ENCODE data around the gene SLC25A39.

SLC25A39 gene

GRCh38 chr17:44284024-44284400 is 40.6 kb downstream of the SLC25A39 start:
- in situ Hi-C loops (cut with HindIII; ENCODE audit: low pct_ligation_motif_present, low sequenced_read_pairs): no loop called here
- no peak for TF ChIP-seq CTCF (IDR thresholded peaks at IDR 0.05; ENCODE audit: low read depth, low read length, missing control alignments)
- H3K27ac ChIP-seq: no peak overlapping the region
- H3K36me3 ChIP-seq (replicated peaks): no peaks in the 10 kb centered on the region
- no peak overlapping the region for H3K4me3 ChIP-seq (ENCODE audit: low read depth, low read length)
- no peaks in the 10 kb centered on the region for H3K27me3 ChIP-seq (replicated peaks)
- DNase-seq: no peak

- Histone ChIP-seq H3K27me3 (replicated peaks) (no peaks in the 10 kb centered on the region), H3K4me3 (ENCODE audit: low read depth, low read length) (no peak overlapping the region), H3K27ac (no peak overlapping the region), H3K36me3 (replicated peaks) (no peaks in the 10 kb centered on the region)
- DNase-seq: no peak
- in situ Hi-C loops (cut with HindIII; ENCODE audit: low pct_ligation_motif_present, low sequenced_read_pairs): no loop called here
- TF ChIP-seq CTCF (IDR thresholded peaks at IDR 0.05; ENCODE audit: low read depth, low read length, missing control alignments): no peak
Measured at GRCh38 chr17:44283344-44284023, 41.1 kb downstream of the SLC25A39 start.

- in situ Hi-C loops (cut with HindIII; ENCODE audit: low pct_ligation_motif_present, low sequenced_read_pairs): no loop called here
- TF ChIP-seq CTCF (IDR thresholded peaks at IDR 0.05; ENCODE audit: low read depth, low read length, missing control alignments): no peak
- Histone ChIP-seq H3K4me3 (ENCODE audit: low read depth, low read length) (no peak overlapping the region), H3K36me3 (replicated peaks) (no peaks in the 10 kb centered on the region), H3K27ac (no peak overlapping the region), H3K27me3 (replicated peaks) (no peaks in the 10 kb centered on the region)
- DNase-seq: no peak
Measured at GRCh38 chr17:44282264-44282663, 42.4 kb downstream of the SLC25A39 start.

- no peaks in the 10 kb centered on the region for H3K36me3 ChIP-seq (replicated peaks)
- no peak for TF ChIP-seq CTCF (IDR thresholded peaks at IDR 0.05; ENCODE audit: low read depth, low read length, missing control alignments)
- H3K27ac ChIP-seq: no peak overlapping the region
- no peak overlapping the region for H3K4me3 ChIP-seq (ENCODE audit: low read depth, low read length)
- no peak for DNase-seq
- no peaks in the 10 kb centered on the region for H3K27me3 ChIP-seq (replicated peaks)
- in situ Hi-C loops (cut with HindIII; ENCODE audit: low pct_ligation_motif_present, low sequenced_read_pairs): no loop called here
Measured at GRCh38 chr17:44281570-44281969, 43.1 kb downstream of the SLC25A39 start.

GRCh38 chr17:44280392-44280937 is 44.2 kb downstream of the SLC25A39 start:
- Histone ChIP-seq H3K27me3 (replicated peaks) (no peaks in the 10 kb centered on the region), H3K4me3 (ENCODE audit: low read depth, low read length) (no peak overlapping the region), H3K27ac (peak overlapping the region; percentile 65), H3K36me3 (replicated peaks) (no peaks in the 10 kb centered on the region)
- in situ Hi-C loops (cut with HindIII; ENCODE audit: low pct_ligation_motif_present, low sequenced_read_pairs): no loop called here
- no peak for TF ChIP-seq CTCF (IDR thresholded peaks at IDR 0.05; ENCODE audit: low read depth, low read length, missing control alignments)
- DNase-seq: no peak

Measured in brain microvascular endothelial cell (primary cell).